H1 (cell line): ENCODE results near the gene NUTM2D. TPM values are rescaled to one million over a fixed set of nuclear protein-coding genes. Genes with fewer than 3 reads are reported as not detected.
"Not testable (repeated sequence)": the region's sequence is repeated elsewhere in the genome, so short reads cannot be mapped to it uniquely, and the experiment has no call there.

Experiments used
- CTCF ChIA-PET: fragments of 300-600 bp; sonication (Branson Sonifier 250); formaldehyde crosslinking; loops from one replicate; lab custom pipeline; 2021; ENCODE audit not compliant: partially characterized antibody; lab: Charles Lee
- POLR2A ChIA-PET: fragments of 300-600 bp; sonication (Branson Sonifier 250); formaldehyde crosslinking; loops from one replicate; lab custom pipeline; 2021; ENCODE audit warnings: inconsistent platforms; ENCODE audit not compliant: partially characterized antibody; lab: Charles Lee
- DNase-seq, 2 experiments: peaks; one replicate each; pipeline versions ENCODE4 v3.0.0 to v3.0.0-alpha.2; 2010 to 2022; ENCODE audit warnings: low spot score in 2 of 2, low read depth in 1 of 2, mixed read lengths in 1 of 2
- FAIRE-seq: peaks from 2 replicates; lab custom pipeline; 2011; peaks lifted over from hg19 to GRCh38; lab: Jason Lieb, UNC
- H2AFZ ChIP-seq: 2 replicates; pipeline ENCODE4 v1.8.1; 2012; ENCODE audit warnings: low read length, inconsistent platforms
- H2AK5ac ChIP-seq: 2 replicates; pipeline ENCODE4 v1.6.1; 2013; ENCODE audit warnings: low read depth, low read length
- H2BK120ac ChIP-seq: replicated peaks from 2 replicates; pipeline ENCODE3; 2013; ENCODE audit warnings: low read depth, low read length, inconsistent platforms
- H2BK12ac ChIP-seq: 2 replicates; pipeline ENCODE4 v1.6.1; 2013; ENCODE audit warnings: low read depth, low read length
- H2BK15ac ChIP-seq: 2 replicates; pipeline ENCODE4 v1.6.1; 2013; ENCODE audit warnings: low read length
- H2BK20ac ChIP-seq: 2 replicates; pipeline ENCODE4 v1.6.1; 2013; ENCODE audit warnings: low read length
- H2BK5ac ChIP-seq: 2 replicates; pipeline ENCODE4 v1.6.1; 2013; ENCODE audit warnings: low read depth, low read length
- H3K14ac ChIP-seq: 2 replicates; pipeline ENCODE4 v1.6.1; 2013; ENCODE audit warnings: inconsistent platforms; ENCODE audit not compliant: insufficient read length
- H3K18ac ChIP-seq: 2 replicates; pipeline ENCODE4 v1.6.1; 2013; ENCODE audit warnings: low read length; ENCODE audit errors: extremely low read depth
- H3K23ac ChIP-seq: 2 replicates; pipeline ENCODE4 v1.6.1; 2013; ENCODE audit warnings: inconsistent platforms; ENCODE audit not compliant: insufficient read length
- H3K23me2 ChIP-seq: 2 replicates; pipeline ENCODE4 v1.6.1; 2013; ENCODE audit warnings: low read depth, low read length
- H3K27ac ChIP-seq: 2 replicates; pipeline ENCODE4 v1.6.1; 2011; ENCODE audit warnings: low read depth, low read length, inconsistent platforms
- H3K27me3 ChIP-seq, 4 experiments: replicated peaks in 1 of 4; 1 replicate in 1 of 4; 2 replicates in 3 of 4; pipeline versions ENCODE4 v1.6.1 to v1.8.1; 2011 to 2013; ENCODE audit warnings: low read length in 3 of 4, mild to moderate bottlenecking in 3 of 4, inconsistent platforms in 2 of 4, mixed read lengths in 2 of 4, moderate library complexity in 1 of 4; ENCODE audit not compliant: control insufficient read depth in 3 of 4, insufficient read depth in 3 of 4; ENCODE audit errors: extremely low read depth in 1 of 4
- H3K36me3 ChIP-seq, 4 experiments: 2 replicates each; pipeline versions ENCODE4 v1.6.1 to v1.8.1; 2011 to 2013; ENCODE audit warnings: mild to moderate bottlenecking in 4 of 4, low read length in 3 of 4, moderate library complexity in 2 of 4, control low read depth in 1 of 4, inconsistent platforms in 1 of 4; ENCODE audit not compliant: insufficient read depth in 4 of 4, control insufficient read depth in 2 of 4
- H3K4ac ChIP-seq: replicated peaks from 2 replicates; pipeline ENCODE3; 2013; ENCODE audit warnings: low read length, low read depth, mixed read lengths, inconsistent platforms; ENCODE audit not compliant: insufficient read length
- H3K4me1 ChIP-seq, 4 experiments: replicated peaks in 1 of 4; 1 replicate in 1 of 4; 2 replicates in 3 of 4; pipeline versions ENCODE4 v1.6.1 to v1.8.1; 2011 to 2013; ENCODE audit warnings: low read length in 3 of 4, inconsistent platforms in 2 of 4, mixed read lengths in 1 of 4; ENCODE audit not compliant: insufficient read depth in 4 of 4, control insufficient read depth in 3 of 4
- H3K4me2 ChIP-seq, 2 experiments: 2 replicates each; pipeline versions ENCODE4 v1.6.1 to v1.8.1; 2011 to 2013; ENCODE audit warnings: low read depth in 2 of 2, low read length in 2 of 2, control low read depth in 1 of 2, inconsistent platforms in 1 of 2, mild to moderate bottlenecking in 1 of 2; ENCODE audit not compliant: insufficient read depth in 1 of 2
- H3K4me3 ChIP-seq, 4 experiments: fragments of 200-600, 300-600 bp in 1 of 4; sonication (generic), shearing (Covaris generic), sonication (Bioruptor Twin) in 1 of 4; 2 replicates each; pipeline versions ENCODE4 v1.5.1 to v1.8.1; 2011 to 2016; ENCODE audit warnings: low read length in 4 of 4, low read depth in 3 of 4, control low read depth in 2 of 4, inconsistent platforms in 2 of 4, mild to moderate bottlenecking in 2 of 4, mixed read lengths in 1 of 4, moderate library complexity in 1 of 4; ENCODE audit not compliant: insufficient read depth in 2 of 4; ENCODE audit errors: extremely low read depth in 1 of 4
- H3K56ac ChIP-seq: replicated peaks from 2 replicates; pipeline ENCODE3; 2013; ENCODE audit warnings: low read depth, mild to moderate bottlenecking, mixed read lengths, low read length, inconsistent platforms; ENCODE audit not compliant: insufficient read length
- H3K79me1 ChIP-seq: 2 replicates; pipeline ENCODE4 v1.6.1; 2013; ENCODE audit warnings: low read depth, low read length, control low read depth
- H3K79me2 ChIP-seq, 2 experiments: 2 replicates each; pipeline versions ENCODE4 v1.6.1 to v1.8.1; 2012 to 2013; ENCODE audit warnings: low read length in 2 of 2, mild to moderate bottlenecking in 2 of 2, inconsistent platforms in 1 of 2; ENCODE audit not compliant: insufficient read depth in 2 of 2, control insufficient read depth in 1 of 2
- H3K9ac ChIP-seq, 4 experiments: replicated peaks in 1 of 4; 1 replicate in 1 of 4; 2 replicates in 3 of 4; pipeline versions ENCODE4 v1.6.1 to v1.8.1; 2011 to 2013; ENCODE audit warnings: low read depth in 3 of 4, low read length in 3 of 4, control low read depth in 2 of 4, mild to moderate bottlenecking in 2 of 4, moderate library complexity in 2 of 4, inconsistent platforms in 1 of 4; ENCODE audit errors: extremely low read depth in 1 of 4
- H3K9me3 ChIP-seq, 2 experiments: 2 replicates each; pipeline versions ENCODE4 v1.6.1 to v1.8.1; 2012 to 2013; ENCODE audit warnings: mild to moderate bottlenecking in 2 of 2, moderate library complexity in 2 of 2, control low read depth in 1 of 2, inconsistent platforms in 1 of 2, low read depth in 1 of 2, low read length in 1 of 2, mixed read lengths in 1 of 2; ENCODE audit not compliant: insufficient read depth in 2 of 2
- H4K20me1 ChIP-seq, 2 experiments: replicated peaks in 1 of 2; 2 replicates each; pipeline versions ENCODE3 to v1.8.1; 2011 to 2013; ENCODE audit warnings: inconsistent platforms in 2 of 2, low read length in 2 of 2, mild to moderate bottlenecking in 1 of 2; ENCODE audit not compliant: insufficient read depth in 2 of 2, control insufficient read depth in 1 of 2
- H4K5ac ChIP-seq: 2 replicates; pipeline ENCODE4 v1.6.1; 2013; ENCODE audit warnings: low read length, low read depth, mixed read lengths, inconsistent platforms; ENCODE audit not compliant: insufficient read length
- H4K8ac ChIP-seq: 2 replicates; pipeline ENCODE4 v1.8.0; 2013; ENCODE audit warnings: mild to moderate bottlenecking, moderate library complexity, low read length, inconsistent platforms; ENCODE audit not compliant: insufficient read depth; ENCODE audit errors: extremely low read depth
- H4K91ac ChIP-seq: replicated peaks from 2 replicates; pipeline ENCODE3; 2013; ENCODE audit warnings: low read length, mixed read lengths, inconsistent platforms; ENCODE audit not compliant: insufficient read length
- WGBS, 2 experiments: shearing (Covaris generic) in 1 of 2; methylation state at CpG; one replicate each; pipeline versions ENCODE4 v1.1.6 to v1.1.7; 2013 to 2015; ENCODE audit warnings: low lambda C conversion rate in 2 of 2, mixed read lengths in 2 of 2, inconsistent platforms in 1 of 2, low coverage in 1 of 2, missing lambda C conversion rate in 1 of 2; ENCODE audit not compliant: insufficient replicate concordance in 2 of 2, insufficient coverage in 1 of 2, insufficient read length in 1 of 2; ENCODE audit errors: extremely low coverage in 1 of 2, missing lambda C conversion rate in 1 of 2; 5-methylcytosine and 5-hydroxymethylcytosine counted together
- polyA plus RNA-seq, 7 experiments: library from polyadenylated mRNA; depleted of rRNA in 3 of 7; stranded (reverse) in 5 of 7; unstranded in 2 of 7; fragments of >200 nt in 5 of 7; fragments of 200-250 nt in 2 of 7; gene quantifications; 1 replicate in 5 of 7; 2 replicates in 1 of 7; 4 replicates in 1 of 7; pipeline versions ENCODE4 v1.2.1 to v1.2.3, GENCODE V29; 2011 to 2013; ENCODE audit warnings: missing spikeins in 2 of 7, mixed read lengths in 2 of 7
- total RNA-seq: library from RNA; stranded (reverse); fragmentation: NEBNext Ultra II Directional; extraction: Animal tissue kit (Norgen Biotek cat#: 25700); gene quantifications from 2 replicates; pipeline ENCODE4 v1.2.1, GENCODE V29; 2021

NUTM2D gene
- total and polyA plus RNA-seq, 2 of the 8 experiments (the other 6 are each of a cell fraction or from before 2014, with no cell fraction given): 0.76 to 2.2 TPM

DNA sequence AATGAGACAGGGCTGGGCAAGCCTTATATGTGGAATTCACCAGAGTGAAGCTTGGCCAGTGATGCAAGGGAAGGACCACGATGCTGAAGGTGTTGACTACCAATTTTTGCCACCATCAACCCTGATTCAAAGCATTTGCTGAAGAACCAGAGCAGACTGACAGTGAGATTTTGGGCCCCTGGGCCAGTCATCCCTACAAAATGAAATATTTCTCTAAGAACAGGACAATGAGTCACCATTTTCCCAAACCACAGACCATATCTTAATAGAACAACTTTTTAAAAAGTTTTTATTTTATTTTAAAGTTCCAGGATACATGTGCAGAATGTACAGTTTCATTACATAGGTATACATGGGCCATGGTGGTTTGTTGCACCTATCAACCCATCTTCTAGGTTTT, 16.5 kb downstream of the NUTM2D start:
- H2BK5ac ChIP-seq, H2AFZ ChIP-seq, H2BK12ac ChIP-seq, H4K20me1 ChIP-seq, H3K9ac ChIP-seq, H3K79me2 ChIP-seq, H3K27ac ChIP-seq, H3K9me3 ChIP-seq, H4K91ac ChIP-seq, DNase-seq, H3K4ac ChIP-seq, H2BK120ac ChIP-seq, CTCF ChIA-PET, H2AK5ac ChIP-seq, H4K5ac ChIP-seq, H3K23ac ChIP-seq, H3K4me1 ChIP-seq, H3K27me3 ChIP-seq, H3K4me3 ChIP-seq, FAIRE-seq, H2BK20ac ChIP-seq, H3K56ac ChIP-seq, H3K4me2 ChIP-seq, H3K36me3 ChIP-seq, POLR2A ChIA-PET, H3K18ac ChIP-seq, H3K79me1 ChIP-seq, H3K14ac ChIP-seq, H2BK15ac ChIP-seq, H4K8ac ChIP-seq, H3K23me2 ChIP-seq: not testable (repeated sequence)
- WGBS, 2 experiments: 77% methylated on average over 1 of the region's 1 CpG; no CpG with 5 or more reads in 1 of the 2 experiments

DNA sequence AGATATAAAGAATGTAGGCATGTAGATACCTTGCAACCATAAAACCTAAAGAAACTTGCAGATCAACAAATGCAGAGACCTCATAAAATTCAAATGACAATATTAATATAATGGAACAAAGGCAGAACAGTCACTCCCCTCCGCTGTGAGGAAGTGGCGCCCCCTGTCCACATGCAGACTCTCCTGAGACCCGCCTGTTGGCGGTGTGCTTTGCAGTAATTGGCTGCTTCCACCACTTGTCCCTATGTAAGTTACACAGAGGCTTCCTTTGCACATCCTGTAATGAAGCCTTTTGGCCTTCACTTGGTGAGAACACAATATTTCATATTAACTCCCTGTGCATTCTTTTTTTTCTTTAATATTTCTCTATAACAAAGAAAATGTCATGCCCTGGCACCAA, 21.6 kb downstream of the NUTM2D start:
- H3K18ac ChIP-seq, H2AFZ ChIP-seq, H3K36me3 ChIP-seq, H4K5ac ChIP-seq, H4K91ac ChIP-seq, H2BK15ac ChIP-seq, H3K4me1 ChIP-seq, H3K79me1 ChIP-seq, H3K9ac ChIP-seq, H3K56ac ChIP-seq, H4K8ac ChIP-seq, H2BK12ac ChIP-seq, H3K4ac ChIP-seq, POLR2A ChIA-PET, H4K20me1 ChIP-seq, H3K9me3 ChIP-seq, H3K4me3 ChIP-seq, H3K27ac ChIP-seq, H2AK5ac ChIP-seq, H3K23me2 ChIP-seq, H3K79me2 ChIP-seq, FAIRE-seq, H3K4me2 ChIP-seq, H2BK120ac ChIP-seq, H3K14ac ChIP-seq, DNase-seq, H2BK20ac ChIP-seq, CTCF ChIA-PET, H3K23ac ChIP-seq, H3K27me3 ChIP-seq, H2BK5ac ChIP-seq: not testable (repeated sequence)
- WGBS, 2 experiments: 69% methylated on average over 2 of the region's 4 CpGs; no CpG with 5 or more reads in 1 of the 2 experiments
